ENCODE measurements around the gene CASTOR1. TPM values are rescaled to one million over a fixed set of nuclear protein-coding genes. Genes with fewer than 3 reads are reported as not detected.

CASTOR1 gene
- total RNA-seq, 1 donor from 2014 or later: 9.1 TPM

GRCh38 chr22:30285846-30286200, 3.5 kb downstream of the CASTOR1 start:
- no peak for DNase-seq (ENCODE audit: low spot score)

GRCh38 chr22:30285176-30285845, 4.0 kb downstream of the CASTOR1 start:
- no peak for DNase-seq (ENCODE audit: low spot score)

GRCh38 chr22:30284666-30285065, 4.6 kb downstream of the CASTOR1 start:
- DNase-seq (ENCODE audit: low spot score): no peak

- no peak for DNase-seq (ENCODE audit: low spot score)
Measured at GRCh38 chr22:30284172-30284571, 5.1 kb downstream of the CASTOR1 start.

- DNase-seq (ENCODE audit: low spot score): no peak
Measured at GRCh38 chr22:30283342-30283741, 6.0 kb downstream of the CASTOR1 start.

- no peak for DNase-seq (ENCODE audit: low spot score)
Measured at GRCh38 chr22:30282616-30283046, 6.7 kb downstream of the CASTOR1 start.

GRCh38 chr22:30280505-30280904, 8.8 kb downstream of the CASTOR1 start:
- DNase-seq (ENCODE audit: low spot score): no peak

GRCh38 chr22:30279932-30280331, 9.4 kb downstream of the CASTOR1 start:
- no peak for DNase-seq (ENCODE audit: low spot score)

- no peak for DNase-seq (ENCODE audit: low spot score)
Measured at GRCh38 chr22:30279046-30279788, 10.1 kb downstream of the CASTOR1 start.

- DNase-seq (ENCODE audit: low spot score): peak; percentile 88
Measured at GRCh38 chr22:30277547-30278344, 11.6 kb downstream of the CASTOR1 start.

GRCh38 chr22:30276039-30276438, 13.3 kb downstream of the CASTOR1 start:
- no peak for DNase-seq (ENCODE audit: low spot score)

- no peak for DNase-seq (ENCODE audit: low spot score)
Measured at GRCh38 chr22:30275625-30276024, 13.7 kb downstream of the CASTOR1 start.

GRCh38 chr22:30274437-30274812, 14.9 kb downstream of the CASTOR1 start:
- DNase-seq (ENCODE audit: low spot score): no peak

- DNase-seq (ENCODE audit: low spot score): no peak
Measured at GRCh38 chr22:30273711-30274436, 15.4 kb downstream of the CASTOR1 start.

- DNase-seq (ENCODE audit: low spot score): no peak
Measured at GRCh38 chr22:30272781-30273601, 16.3 kb downstream of the CASTOR1 start.

- peak; percentile 53 for DNase-seq (ENCODE audit: low spot score)
Measured at GRCh38 chr22:30270832-30271231, 18.5 kb downstream of the CASTOR1 start.

- no peak for DNase-seq (ENCODE audit: low spot score)
Measured at GRCh38 chr22:30268331-30268730, 21.0 kb downstream of the CASTOR1 start.

GRCh38 chr22:30267382-30268302, 21.7 kb downstream of the CASTOR1 start:
- DNase-seq (ENCODE audit: low spot score): no peak

GRCh38 chr22:30266445-30267381, 22.6 kb downstream of the CASTOR1 start, which contains the start of gene OSM:
OSM (minus strand) TSS chr22:30266851; CDS start chr22:30266799, 52 bp downstream.
- no peak for DNase-seq (ENCODE audit: low spot score)
